GM21825 (cell line): ENCODE measurements around the gene SYNCRIP.
"Not testable (repeated sequence)": the region's sequence is repeated elsewhere in the genome, so short reads cannot be mapped to it uniquely, and the experiment has no call there.

ENCODE experiments used
- ATAC-seq: cut with Tn5 transposase; IDR thresholded peaks from one replicate; pipeline ENCODE4 v1.9.1; 2021; ENCODE audit warnings: mild to moderate bottlenecking, moderate library complexity; ENCODE audit not compliant: unreplicated experiment

SYNCRIP gene

DNA sequence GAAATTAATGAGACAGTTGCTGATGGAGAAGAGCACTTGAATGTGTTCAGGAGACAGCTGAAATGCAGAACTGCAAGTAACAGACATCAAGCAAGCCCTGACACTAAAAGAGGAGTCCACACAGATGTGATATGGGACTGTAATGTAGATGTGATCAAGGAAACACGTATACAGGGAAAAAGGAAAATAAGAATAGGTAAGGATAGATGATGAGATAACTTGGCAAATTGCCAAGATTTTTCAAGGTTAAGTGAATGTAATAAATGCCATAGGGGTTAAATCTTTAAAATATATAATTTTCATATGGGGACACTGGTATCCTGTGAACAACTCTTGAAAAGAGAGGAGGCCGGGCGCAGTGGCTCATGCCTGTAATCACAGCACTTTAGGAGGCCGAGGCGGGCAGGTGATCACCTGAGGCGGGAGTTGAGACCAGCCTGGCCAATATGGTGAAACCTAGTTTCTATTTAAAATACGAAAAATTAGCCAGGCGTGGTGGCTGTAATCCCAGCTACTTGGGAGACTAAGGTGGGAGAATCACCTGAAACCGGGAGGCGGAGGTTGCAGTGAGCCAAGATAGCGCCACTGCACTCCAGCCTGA, 41.9 kb downstream of the SYNCRIP start:
- ATAC-seq: no peak

DNA sequence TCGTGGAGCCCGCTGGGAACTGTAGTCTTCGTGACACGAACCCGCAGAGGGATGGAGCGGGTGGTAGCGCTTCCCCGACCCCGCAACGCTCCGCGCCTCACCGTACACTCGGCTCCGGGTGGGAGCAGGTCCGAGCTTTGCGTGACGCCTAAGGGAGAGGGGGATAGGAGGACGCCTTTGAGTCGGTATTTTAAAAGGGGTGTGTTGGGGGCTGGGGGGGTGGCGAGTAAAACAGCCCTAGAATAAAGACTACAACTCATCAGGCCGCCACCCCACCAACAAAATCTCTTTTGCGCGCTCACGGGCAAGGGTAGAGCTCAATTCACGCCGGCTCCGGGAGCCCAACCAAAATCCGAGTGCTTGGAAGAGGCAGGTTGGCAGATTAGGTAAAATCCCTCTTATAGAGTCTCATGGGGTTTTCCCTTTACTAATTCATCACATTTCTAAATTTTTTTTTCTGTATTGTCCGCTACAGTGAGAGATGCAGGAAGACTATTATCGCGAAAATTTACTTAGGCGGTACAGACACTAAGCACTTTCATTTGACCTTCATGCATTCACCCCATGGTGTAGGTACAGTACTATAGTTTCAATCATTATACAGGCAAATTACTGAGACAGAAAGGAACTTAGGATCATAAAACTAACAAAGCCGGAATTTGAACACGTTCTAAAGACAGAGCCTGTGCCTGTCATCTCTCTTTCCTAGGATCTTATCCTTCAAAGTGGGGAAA, 48.3 kb downstream of the SYNCRIP start:
- ATAC-seq: peak; percentile 4

DNA sequence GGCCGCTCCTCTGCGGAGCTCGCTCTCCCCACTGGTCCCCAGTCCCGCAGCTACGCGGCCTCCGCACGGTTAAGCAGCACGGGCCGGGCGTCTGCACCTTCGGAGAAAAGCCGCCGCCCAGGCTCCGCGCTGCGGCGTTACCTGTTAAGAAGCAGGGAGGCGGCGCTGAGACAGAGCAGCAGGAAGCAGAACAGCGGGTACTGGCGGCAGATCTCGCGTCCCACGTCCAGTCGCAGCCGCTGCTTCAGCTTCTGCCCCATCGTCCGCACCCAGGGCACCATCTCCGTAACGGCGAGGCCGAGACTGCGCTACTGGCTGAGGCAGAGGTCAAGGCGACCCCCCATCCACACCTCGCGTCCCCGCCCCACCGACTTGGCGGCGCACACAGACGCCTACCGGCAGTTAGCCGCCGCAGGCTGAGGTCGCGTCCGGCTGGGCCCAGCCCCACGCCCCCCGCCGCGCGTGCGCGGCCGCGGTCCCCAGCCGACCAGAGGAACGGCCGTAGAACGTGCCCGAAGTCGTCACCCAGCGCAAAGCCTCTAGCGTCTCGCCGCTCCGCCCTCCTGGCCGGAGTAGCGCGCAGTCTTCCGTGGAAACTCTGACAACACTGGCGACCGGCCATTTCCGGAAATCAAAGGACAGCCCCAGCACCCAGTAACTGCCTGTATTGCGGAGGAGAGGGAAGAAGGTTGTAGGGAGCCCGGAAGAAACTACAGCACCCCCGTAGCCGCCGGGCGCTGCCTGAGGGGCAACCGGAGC, 49.1 kb downstream of the SYNCRIP start, which contains the start of gene SNX14:
SNX14 (minus strand) TSS at position 421 of the 759 bp plus-strand sequence; CDS start at position 281, 140 bp downstream.
- peak; percentile 91 for ATAC-seq

DNA sequence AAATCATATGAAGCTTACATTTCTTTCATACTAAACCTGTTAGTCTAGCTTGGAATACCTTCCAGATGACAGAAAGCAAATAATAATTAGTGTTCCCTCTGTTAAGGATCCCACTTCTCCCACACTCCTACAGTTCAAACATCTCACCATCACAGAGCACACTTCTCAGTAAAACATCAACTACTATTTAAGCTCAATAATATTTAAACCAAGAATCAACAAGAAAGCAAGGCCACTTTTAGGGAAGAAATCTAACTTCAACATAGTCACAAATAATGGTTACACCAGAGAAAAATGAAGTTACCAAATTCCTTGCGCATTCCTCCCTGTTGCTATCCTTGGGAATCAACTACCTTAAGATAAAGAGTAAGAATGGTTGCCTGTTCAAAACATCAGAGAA, 50.7 kb downstream of the SYNCRIP start:
- no peak for ATAC-seq

DNA sequence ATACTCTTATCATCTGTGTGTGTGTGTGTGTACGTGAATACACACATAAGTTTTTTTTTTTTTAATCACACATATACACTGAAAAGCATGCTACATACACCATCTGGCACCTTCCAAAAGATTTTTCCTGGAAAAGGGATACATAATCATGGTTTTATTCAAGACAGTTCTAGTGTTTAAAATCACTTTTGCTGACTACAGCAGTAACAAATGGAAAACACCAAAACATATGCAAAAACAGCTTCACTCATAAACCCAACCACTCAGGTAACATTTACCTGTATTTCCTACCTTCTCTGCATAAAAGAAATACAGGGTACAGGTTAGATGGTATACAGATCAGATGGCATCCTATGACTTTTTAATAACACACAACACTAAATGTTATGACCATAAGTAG, 51.5 kb downstream of the SYNCRIP start:
- ATAC-seq: no peak

DNA sequence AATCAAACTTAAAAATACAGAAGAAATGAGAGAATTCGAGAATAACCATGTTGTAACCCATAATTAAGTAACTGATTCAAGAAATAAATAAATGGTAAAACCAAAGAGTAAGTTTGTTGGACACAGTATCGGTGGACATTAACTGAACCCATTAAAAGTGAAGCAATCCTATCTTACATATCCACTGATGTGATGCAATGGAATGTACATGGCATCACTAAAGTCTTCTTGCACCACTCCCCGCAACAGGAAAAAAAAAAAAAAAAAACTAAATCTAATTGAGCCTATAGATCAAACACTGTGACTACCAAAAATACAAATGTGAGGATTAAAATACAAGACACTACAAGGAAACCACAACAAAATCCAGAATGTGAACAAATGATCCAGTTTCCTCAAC, 56.9 kb downstream of the SYNCRIP start:
- no peak for ATAC-seq

DNA sequence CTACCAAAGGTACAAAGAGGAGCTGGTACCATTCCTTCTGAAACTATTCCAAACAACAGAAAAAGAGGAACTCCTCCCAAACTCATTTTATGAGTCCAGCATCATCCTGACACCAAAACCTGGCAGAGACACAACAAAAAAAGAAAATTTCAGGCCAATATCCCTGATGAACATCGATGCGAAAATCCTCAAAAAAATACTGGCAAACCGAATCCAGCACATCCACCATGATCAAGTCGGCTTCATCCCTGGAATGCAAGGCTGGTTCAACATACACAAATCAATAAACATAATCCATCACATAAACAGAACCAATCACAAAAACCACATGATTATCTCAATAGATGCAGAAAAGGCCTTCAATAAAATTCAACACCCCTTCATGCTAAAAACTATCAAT, 59.9 kb downstream of the SYNCRIP start:
- not testable (repeated sequence) for ATAC-seq

DNA sequence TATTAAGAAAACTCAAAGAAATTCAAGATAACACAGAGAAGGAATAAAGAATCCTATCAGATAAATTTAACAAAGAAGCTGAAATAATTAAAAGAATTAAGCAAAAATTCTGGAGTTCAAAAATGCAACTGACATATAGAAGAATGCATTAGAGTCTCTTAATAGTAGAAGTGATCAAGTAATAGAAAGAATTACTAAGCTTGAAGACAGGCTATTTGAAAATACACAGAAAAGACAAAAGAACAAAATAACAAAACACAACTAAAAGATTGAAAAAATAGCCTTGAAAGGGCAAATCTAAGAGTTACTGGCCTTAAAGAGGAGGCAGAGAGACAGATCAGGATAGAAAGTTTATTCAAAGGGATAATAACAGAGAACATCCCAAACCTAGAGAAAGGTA, 61.1 kb downstream of the SYNCRIP start:
- no peak for ATAC-seq

DNA sequence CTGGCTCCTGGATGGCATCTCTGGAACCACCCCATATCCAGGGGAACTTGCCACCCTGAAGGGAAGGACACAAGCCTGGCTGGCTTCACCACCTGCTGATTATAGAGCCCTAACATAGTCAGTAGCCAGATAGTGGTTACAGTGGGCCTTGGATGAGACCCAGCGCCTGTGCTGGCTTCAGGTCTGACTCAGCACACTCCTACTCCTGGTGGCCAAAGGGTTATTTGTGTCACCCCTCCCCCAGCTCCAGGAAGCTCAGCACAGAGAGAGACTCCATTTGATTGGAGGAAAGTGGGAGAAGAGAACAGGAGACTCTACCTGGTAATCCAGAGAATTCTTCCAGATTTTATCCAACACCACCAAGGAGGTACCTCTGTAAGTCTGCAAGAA, 61.8 kb downstream of the SYNCRIP start:
- ATAC-seq: peak; percentile 73

DNA sequence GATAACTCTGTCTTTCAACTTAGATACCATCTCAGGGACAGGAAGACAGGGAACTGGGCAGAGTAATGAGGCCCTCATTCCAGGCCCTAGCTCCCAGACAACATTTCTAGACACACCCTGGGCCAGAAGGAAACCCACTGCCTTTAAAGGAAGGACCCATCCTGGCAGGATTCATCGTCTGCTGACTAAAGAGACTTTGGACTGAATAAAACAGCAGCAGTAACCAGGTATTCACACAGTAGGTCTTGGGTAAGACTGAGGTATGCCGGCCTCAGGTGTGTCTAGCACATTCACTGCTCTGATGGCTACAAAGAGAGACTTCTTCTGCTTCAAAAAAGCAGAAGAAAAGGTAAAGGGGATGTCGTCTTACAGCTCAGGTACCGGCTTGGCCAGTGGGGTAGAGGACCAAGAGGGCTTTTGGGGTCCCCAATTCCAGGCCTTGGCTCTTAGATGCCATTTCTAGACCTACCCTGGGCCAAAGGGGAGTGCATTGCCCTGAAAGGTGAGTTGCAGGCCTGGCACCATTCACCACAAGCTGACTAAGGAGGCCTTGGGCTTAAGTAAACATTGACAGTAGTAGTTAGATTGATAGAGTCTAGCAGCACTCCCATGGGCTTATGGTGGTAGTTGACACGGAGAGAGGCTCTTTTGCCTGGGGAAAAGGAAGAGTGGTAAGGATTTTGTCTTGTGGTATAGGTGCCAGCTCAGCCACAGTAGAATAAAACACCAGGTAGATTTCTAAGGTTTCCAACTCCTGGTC, 62.4 kb downstream of the SYNCRIP start:
- ATAC-seq: peak; percentile 15

DNA sequence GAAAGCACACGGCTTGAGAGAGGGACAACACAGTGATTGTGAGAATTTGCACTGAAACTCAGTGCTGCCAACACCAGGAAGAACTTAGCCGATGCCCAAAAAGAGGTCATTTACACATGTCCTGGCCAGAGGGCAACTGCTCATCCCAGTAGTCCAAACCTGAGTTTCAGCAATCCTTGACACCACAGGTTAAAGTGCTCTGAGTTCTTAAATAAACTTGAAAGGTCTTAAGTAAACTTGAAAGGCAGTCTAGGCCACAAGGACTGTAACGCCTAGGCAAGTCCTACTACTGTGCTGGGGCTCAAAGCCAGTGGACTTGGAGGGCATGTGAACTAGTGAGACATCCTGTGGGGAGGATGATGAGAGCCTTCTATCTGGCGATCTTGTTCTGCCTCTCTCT, 63.1 kb downstream of the SYNCRIP start:
- no peak for ATAC-seq

DNA sequence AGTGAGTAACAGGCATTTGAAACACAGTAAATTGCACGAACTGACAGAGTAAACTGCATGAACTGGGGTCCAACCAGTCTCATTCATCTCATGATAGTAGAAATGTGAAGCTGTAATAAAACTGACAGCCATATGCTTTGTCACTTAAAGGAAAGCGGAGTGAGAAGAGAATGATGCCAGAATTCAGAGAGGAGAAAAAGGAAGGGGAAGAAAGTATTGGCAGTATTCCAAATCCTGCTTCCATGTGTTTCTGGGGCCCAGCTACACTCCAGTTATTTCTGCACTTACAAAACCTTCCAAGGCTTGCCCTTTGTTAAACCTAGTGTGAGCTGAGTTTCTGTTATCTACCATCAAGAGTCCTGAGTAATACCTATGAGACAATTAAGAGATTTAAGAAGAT, 66.2 kb downstream of the SYNCRIP start:
- no peak for ATAC-seq

DNA sequence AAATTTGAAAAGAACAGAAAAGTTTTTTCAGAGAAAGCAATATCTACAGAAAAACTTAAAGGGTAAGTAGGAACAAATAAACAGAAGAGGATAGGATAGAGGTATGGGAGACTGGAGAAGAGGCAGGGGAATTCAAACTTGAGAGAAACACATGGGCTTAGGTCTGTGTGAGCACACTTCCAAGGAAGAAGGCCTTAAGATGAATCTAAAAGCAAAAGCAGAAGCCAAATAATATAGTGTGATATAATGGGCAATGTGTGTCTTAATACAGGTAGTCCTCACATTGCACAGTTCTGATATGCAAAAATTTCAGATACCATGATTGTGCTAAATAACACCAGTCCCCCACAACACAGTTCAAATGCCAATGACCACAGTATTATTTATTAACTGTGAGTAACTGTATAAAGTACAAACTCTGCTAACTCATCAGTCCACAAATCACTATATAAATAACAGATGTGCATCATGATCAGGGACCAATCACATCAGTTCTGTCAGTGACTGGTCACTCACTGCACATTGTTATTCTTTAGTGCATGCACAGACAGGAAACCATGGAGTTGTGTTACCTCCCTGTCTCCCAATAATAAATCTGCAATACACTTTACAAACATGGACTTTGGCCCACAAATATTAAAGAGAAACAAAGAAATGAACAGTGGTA, 67.6 kb downstream of the SYNCRIP start:
- ATAC-seq: no peak

DNA sequence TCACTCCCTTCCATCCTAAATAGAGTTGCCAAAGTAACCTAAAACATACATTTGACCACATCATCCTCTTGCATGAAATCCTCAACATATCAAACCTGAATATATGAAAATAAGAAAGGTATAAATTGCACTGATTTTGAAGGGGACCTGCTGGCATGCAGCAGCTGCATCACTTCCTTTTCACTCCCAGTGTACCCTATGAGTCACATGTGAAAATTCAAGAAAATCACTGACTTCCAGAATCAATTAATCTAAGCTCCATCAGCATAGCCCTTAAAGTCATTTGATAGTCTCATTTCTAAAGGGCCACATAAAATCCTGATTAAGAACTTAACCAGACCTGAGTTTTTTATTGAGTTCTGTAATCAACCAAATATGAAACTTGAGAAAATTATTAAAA, 73.4 kb downstream of the SYNCRIP start:
- ATAC-seq: no peak

DNA sequence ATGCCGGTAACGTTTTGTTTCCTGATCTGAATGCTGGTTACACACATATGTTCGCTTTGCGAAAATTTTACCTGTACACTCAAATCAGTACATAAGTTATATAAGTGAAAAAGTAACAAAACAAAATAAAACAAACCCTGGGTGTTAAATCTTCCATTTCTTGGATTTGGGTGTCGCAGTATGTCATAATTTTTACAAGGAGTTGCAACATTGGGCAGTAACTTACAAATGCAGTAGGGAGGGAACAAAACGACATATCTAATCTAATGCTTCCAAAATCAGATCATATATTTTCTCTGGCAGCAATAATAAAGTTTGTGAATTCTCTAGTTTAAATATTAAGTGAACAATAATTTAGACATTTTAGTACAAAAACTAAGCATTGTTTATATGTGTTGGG, 74.3 kb downstream of the SYNCRIP start:
- ATAC-seq: no peak

DNA sequence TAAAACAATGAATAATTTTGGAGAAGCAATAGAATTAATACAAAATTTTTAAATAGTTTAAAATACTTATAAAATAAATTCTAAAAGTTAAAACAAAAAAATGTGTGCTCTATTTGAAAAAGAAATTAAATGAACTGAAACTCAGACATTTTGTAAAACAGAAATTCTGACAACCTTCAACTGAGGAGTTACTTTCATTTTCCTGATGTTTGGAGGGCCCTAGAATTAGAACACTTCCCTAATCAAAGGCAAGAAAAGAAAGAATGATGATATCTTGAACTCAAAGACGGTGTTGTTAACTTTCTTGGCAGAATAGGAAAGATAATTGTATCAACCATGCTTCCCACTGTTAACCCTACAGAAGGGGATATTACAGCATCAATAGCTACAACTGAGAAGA, 77.0 kb downstream of the SYNCRIP start:
- no peak for ATAC-seq

DNA sequence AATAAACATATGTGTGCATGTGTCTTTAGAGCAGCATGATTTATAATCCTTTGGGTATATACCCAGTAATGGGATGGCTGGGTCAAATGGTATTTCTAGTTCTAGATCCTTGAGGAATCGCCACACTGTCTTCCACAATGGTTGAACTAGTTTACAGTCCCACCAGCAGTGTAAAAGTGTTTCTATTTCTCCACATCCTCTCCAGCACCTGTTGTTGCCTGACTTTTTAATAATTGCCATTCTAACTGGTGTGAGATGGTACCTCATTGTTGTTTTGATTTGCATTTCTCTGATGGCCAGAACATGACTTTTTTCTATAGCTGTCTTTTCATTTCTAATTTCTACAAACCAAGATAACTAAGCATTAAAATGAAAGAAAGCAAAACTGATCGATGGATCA, 78.5 kb downstream of the SYNCRIP start:
- not testable (repeated sequence) for ATAC-seq
